Adrenal gland (tissue), 12 donors: ENCODE measurements around the gene COL5A1. TPM values are rescaled to one million over a fixed set of nuclear protein-coding genes. Genes with fewer than 3 reads are reported as not detected.
A peak's percentile ranks its signal among the peaks of the same experiment; 100 is the strongest.
"Not testable (repeated sequence)": the region's sequence is repeated elsewhere in the genome, so short reads cannot be mapped to it uniquely, and the experiment has no call there.

Experiments used
- DNase-seq, 7 donors: peaks; one replicate each; pipeline ENCODE4 v3.0.0-alpha.2; 2019 to 2020
- H3K27ac ChIP-seq, 5 donors: fragments of 200-600 bp; sonication (generic) in 4 of 5; 1 replicate in 3 of 5; 2 replicates in 2 of 5; pipeline versions ENCODE4 v1.5.1 to v1.8.0; 2016 to 2020; ENCODE audit warnings: mild to moderate bottlenecking in 1 of 5
- H3K27me3 ChIP-seq: fragments of 200-600 bp; 2 replicates; pipeline ENCODE4 v1.8.0; 2021
- H3K36me3 ChIP-seq, 2 donors: fragments of 200-600 bp; replicated peaks in 1 of 2; 1 replicate in 1 of 2; 2 replicates in 1 of 2; pipeline versions ENCODE4 v1.5.1 to v1.8.0; 2018 to 2022
- H3K4me1 ChIP-seq, 2 donors: fragments of 200-600 bp; replicated peaks in 1 of 2; 1 replicate in 1 of 2; 2 replicates in 1 of 2; pipeline versions ENCODE4 v1.5.1 to v1.8.0; 2018 to 2021
- H3K4me3 ChIP-seq, 4 donors: fragments of 200-600 bp; sonication (generic) in 3 of 4; one replicate each; pipeline ENCODE4 v1.5.1; 2016 to 2018
- H3K9me3 ChIP-seq, 3 donors: fragments of 200-600 bp; sonication (generic) in 1 of 3; replicated peaks in 1 of 3; 1 replicate in 2 of 3; 2 replicates in 1 of 3; pipeline versions ENCODE4 v1.5.1 to v1.8.0; 2016 to 2021
- CTCF ChIP-seq, 6 experiments: fragments of 450-650 bp in 4 of 6; fragments of 200-600 bp in 2 of 6; sonication (generic) in 1 of 6; IDR thresholded peaks; 1 replicate in 5 of 6; 2 replicates in 1 of 6; pipeline versions ENCODE4 v1.5.1 to v1.8.0; 2016 to 2021; ENCODE audit warnings: antibody characterized with exemption in 6 of 6, mild to moderate bottlenecking in 2 of 6, moderate library complexity in 1 of 6
- POLR2A ChIP-seq, 2 donors: fragments of 450-650 bp; IDR thresholded peaks; one replicate each; pipeline ENCODE4 v1.6.1; 2017; ENCODE audit warnings: antibody characterized with exemption in 2 of 2, mild to moderate bottlenecking in 2 of 2, moderate library complexity in 1 of 2
- whole genome bisulfite sequencing, 4 donors: extraction: QIAGEN DNeasy Blood & Tissue Kit in 2 of 4; methylation state at CpG; one replicate each; pipeline versions ENCODE4 v1.1.5 to v1.1.7; 2013 to 2017; 5-methylcytosine and 5-hydroxymethylcytosine counted together
- intact Hi-C, 2 donors: fragments of 100-400 bp; cut with DNase I; formaldehyde crosslinking; loops; one replicate each; pipeline versions ENCODE4 v1.14.1 to v1.15.0; 2022 to 2023
- polyA plus RNA-seq, 3 donors: library from polyadenylated mRNA; stranded (reverse); fragments of 200-250 nt in 2 of 3; fragments of 350-450 nt in 1 of 3; fragmentation: Illumina TruSeq in 1 of 3; extraction: RNeasy Lipid Tissue Mini Kit (QIAGEN cat#74804) in 1 of 3; gene quantifications; one replicate each; pipeline ENCODE4 v1.2.3, GENCODE V29; 2013 to 2014
- total RNA-seq, 9 donors: library from RNA; depleted of rRNA in 4 of 9; stranded (reverse); fragments of >200 nt in 4 of 9; fragments of 120-200 nt in 1 of 9; fragmentation: NEBNext Ultra II Directional in 1 of 9; extraction: Animal tissue kit (Norgen Biotek cat#: 25700) in 1 of 9; gene quantifications; one replicate each; pipeline versions ENCODE4 v1.1.0 to v1.2.4, GENCODE V29; 2013 to 2023
- donor health status: healthy with polysubstance abuse.
- donor health status: Bipolar disorder and iron deficiency.
- donor health status: DM: yes; HTN: yes; CAD: no.
- donor health status: DM: no; HTN: no; CAD: no.
- donor health status: DM: no; HTN: no; CAD: no.
- donor health status: DM: yes; HTN: yes; CAD: no.

COL5A1 gene
- total and polyA plus RNA-seq, 12 donors: 3.5 to 45.5 (median 29.3) TPM

GRCh38 chr9:134643222-134643671 is 1.6 kb downstream of the COL5A1 start:
- TF ChIP-seq POLR2A (IDR thresholded peaks at IDR 0.05): peak in 1 of 2 donors; percentile 3
- no peak for TF ChIP-seq CTCF (IDR thresholded peaks at IDR 0.05)
- H3K9me3 ChIP-seq: no peaks in the 10 kb centered on the region
- peaks cover 18 to 31% of the 10 kb centered on the region in 2 donors for H3K4me1 ChIP-seq
- peak in 1 of 7 donors; percentile 17 for DNase-seq
- intact Hi-C loops: no loop called here
- 61 to 80% (median 67%) methylated on average over 12 to 16 of the region's 16 CpGs for WGBS, 4 donors
- H3K36me3 ChIP-seq: no peaks in the 10 kb centered on the region
- peak overlapping the region in 1 of 4 donors; percentile 88 for H3K4me3 ChIP-seq
- peak overlapping the region in 4 of 5 donors; percentile 38 to 91 (median 64) for H3K27ac ChIP-seq
- no peaks in the 10 kb centered on the region for H3K27me3 ChIP-seq

- DNase-seq, intact Hi-C loops, H3K27me3 ChIP-seq, H3K9me3 ChIP-seq, H3K36me3 ChIP-seq: not testable (repeated sequence)
- 33 to 59% (median 42%) methylated on average over 3 to 10 of the region's 14 CpGs for WGBS, 4 donors
- Histone ChIP-seq H3K27ac (peak overlapping the region in 4 of 5 donors; percentile 26 to 96 (median 86)), H3K4me1 (peaks cover 26 to 40% of the 10 kb centered on the region in 2 donors), H3K4me3 (peak overlapping the region in 1 of 4 donors; percentile 50)
Measured at GRCh38 chr9:134644401-134644724, 2.8 kb downstream of the COL5A1 start.

- no peaks in the 10 kb centered on the region for H3K27me3 ChIP-seq
- no peaks in the 10 kb centered on the region for H3K36me3 ChIP-seq
- H3K4me1 ChIP-seq: peaks cover 29 to 43% of the 10 kb centered on the region in 2 donors
- peak; percentile 72 to 91 (median 89) for DNase-seq
- TF ChIP-seq CTCF (IDR thresholded peaks at IDR 0.05) (no peak), POLR2A (IDR thresholded peaks at IDR 0.05) (peak in 1 of 2 donors; percentile 55)
- 23 to 42% (median 30%) methylated on average over 9 to 22 of the region's 22 CpGs for whole genome bisulfite sequencing, 4 donors
- H3K9me3 ChIP-seq: no peaks in the 10 kb centered on the region
- peak overlapping the region in 1 of 4 donors; percentile 50 for H3K4me3 ChIP-seq
- peak overlapping the region; percentile 59 to 96 (median 87) for H3K27ac ChIP-seq
- intact Hi-C loops: no loop called here
Measured at GRCh38 chr9:134644725-134645606, 3.4 kb downstream of the COL5A1 start.

GRCh38 chr9:134645607-134646365 is 4.2 kb downstream of the COL5A1 start:
- Histone ChIP-seq H3K27me3 (no peaks in the 10 kb centered on the region), H3K4me1 (peaks cover 29 to 42% of the 10 kb centered on the region in 2 donors), H3K36me3 (no peaks in the 10 kb centered on the region), H3K9me3 (no peaks in the 10 kb centered on the region), H3K4me3 (peak overlapping the region in 1 of 4 donors; percentile 50), H3K27ac (peak overlapping the region in 4 of 5 donors; percentile 86 to 96 (median 87))
- WGBS, 4 donors: 42 to 52% (median 48%) methylated on average over 9 of the region's 9 CpGs
- no peak for TF ChIP-seq POLR2A (IDR thresholded peaks at IDR 0.05)
- no peak for DNase-seq
- intact Hi-C loops: no loop called here
